WTC11 (cell line): ENCODE data around the gene UBALD1. TPM values are rescaled to one million over a fixed set of nuclear protein-coding genes. Genes with fewer than 3 reads are reported as not detected.

Experiments
- ATAC-seq: fragments of 200-7000 bp; cut with Tn5 transposase; 2 replicates; pipeline ENCODE4 v1.10.0; 2021; ENCODE audit warnings: mild to moderate bottlenecking, moderate library complexity
- CTCF ChIA-PET: fragments of 300-600 bp; sonication (Branson Sonifier 250); formaldehyde crosslinking; loops from one replicate; lab custom pipeline; 2021; ENCODE audit warnings: antibody characterized with exemption; lab: Charles Lee
- POLR2A ChIA-PET: fragments of 350-600 bp; sonication (Branson Sonifier 250); formaldehyde crosslinking; loops from one replicate; lab custom pipeline; 2021; ENCODE audit warnings: antibody characterized with exemption; lab: Charles Lee
- DNase-seq: peaks from one replicate; pipeline ENCODE4 v3.0.0; 2021; ENCODE audit warnings: low spot score
- H3K27ac Mint-ChIP-seq: 2 replicates; pipeline ENCODE4 v1.8.0; 2021; ENCODE audit warnings: mixed read lengths
- H3K27me3 Mint-ChIP-seq: 2 replicates; pipeline ENCODE4 v1.8.0; 2021; ENCODE audit warnings: low read depth, mild to moderate bottlenecking, moderate library complexity, mixed read lengths
- H3K36me3 Mint-ChIP-seq: 2 replicates; pipeline ENCODE4 v1.8.0; 2021; ENCODE audit warnings: mixed read lengths
- H3K4me1 Mint-ChIP-seq: 2 replicates; pipeline ENCODE4 v1.8.0; 2022; ENCODE audit warnings: mixed read lengths
- H3K4me3 Mint-ChIP-seq: 2 replicates; pipeline ENCODE4 v1.8.0; 2021; ENCODE audit warnings: mild to moderate bottlenecking, moderate library complexity, mixed read lengths
- H3K9me3 Mint-ChIP-seq: 2 replicates; pipeline ENCODE4 v1.8.0; 2021; ENCODE audit warnings: mixed read lengths
- CBFB ChIP-seq: sonication (generic); formaldehyde crosslinking; IDR thresholded peaks from 2 replicates; pipeline ENCODE4 v1.8.1; 2022; ENCODE audit warnings: mild to moderate bottlenecking, low read depth, missing genetic modification reagents
- CREB1 ChIP-seq: sonication (generic); formaldehyde crosslinking; IDR thresholded peaks from 2 replicates; pipeline ENCODE4 v1.8.0; 2023; ENCODE audit warnings: mild to moderate bottlenecking, missing genetic modification reagents
- EMX1 ChIP-seq: fragments of 250-450 bp; sonication (Bioruptor Pico); IDR thresholded peaks from 2 replicates; pipeline ENCODE4 v1.8.0; 2021; ENCODE audit warnings: mild to moderate bottlenecking
- FOXJ3 ChIP-seq: sonication (generic); formaldehyde crosslinking; IDR thresholded peaks from 2 replicates; pipeline ENCODE4 v1.9.0; 2021; ENCODE audit warnings: missing genetic modification reagents, mild to moderate bottlenecking, borderline replicate concordance
- FOXK1 ChIP-seq: sonication (generic); formaldehyde crosslinking; IDR thresholded peaks from 2 replicates; pipeline ENCODE4 v1.8.0; 2022; ENCODE audit warnings: mild to moderate bottlenecking, moderate library complexity, missing genetic modification reagents
- FOXP1 ChIP-seq: sonication (generic); formaldehyde crosslinking; IDR thresholded peaks from 2 replicates; pipeline ENCODE4 v1.8.0; 2022; ENCODE audit warnings: missing genetic modification reagents, mild to moderate bottlenecking, moderate library complexity, borderline replicate concordance
- GABPB1 ChIP-seq: sonication (generic); formaldehyde crosslinking; IDR thresholded peaks from 2 replicates; pipeline ENCODE4 v1.8.1; 2023; ENCODE audit warnings: mild to moderate bottlenecking, missing genetic modification reagents
- GRHL2 ChIP-seq: fragments of 250-450 bp; sonication (Bioruptor Pico); IDR thresholded peaks from 2 replicates; pipeline ENCODE4 v1.8.0; 2022; ENCODE audit warnings: mild to moderate bottlenecking, moderate library complexity; ENCODE audit not compliant: insufficient replicate concordance, severe bottlenecking
- GTF2I ChIP-seq: fragments of 250-450 bp; sonication (Bioruptor Pico); conservative IDR thresholded peaks from 2 replicates; pipeline ENCODE4 v1.4.0; 2021; ENCODE audit warnings: mild to moderate bottlenecking
- HMGA2 ChIP-seq: fragments of 250-450 bp; sonication (Bioruptor Pico); IDR thresholded peaks from 2 replicates; pipeline ENCODE4 v1.4.0; 2021; ENCODE audit warnings: mild to moderate bottlenecking, moderate library complexity
- IRF2 ChIP-seq: sonication (generic); formaldehyde crosslinking; IDR thresholded peaks from 2 replicates; pipeline ENCODE4 v1.8.0; 2022; ENCODE audit warnings: low read depth, missing genetic modification reagents, borderline replicate concordance
- KAT7 ChIP-seq: sonication (generic); formaldehyde crosslinking; IDR thresholded peaks from 2 replicates; pipeline ENCODE4 v1.8.1; 2023; ENCODE audit warnings: missing genetic modification reagents, mild to moderate bottlenecking, borderline replicate concordance
- MYBL2 ChIP-seq: sonication (generic); formaldehyde crosslinking; IDR thresholded peaks from 2 replicates; pipeline ENCODE4 v1.8.1; 2023; ENCODE audit warnings: mild to moderate bottlenecking, moderate library complexity, missing genetic modification reagents
- NR3C1 ChIP-seq: sonication (generic); formaldehyde crosslinking; conservative IDR thresholded peaks from 2 replicates; pipeline ENCODE4 v1.8.1; 2023; ENCODE audit warnings: low read depth, mild to moderate bottlenecking, missing genetic modification reagents
- RORB ChIP-seq: fragments of 250-450 bp; sonication (Bioruptor Pico); IDR thresholded peaks from 2 replicates; pipeline ENCODE4 v1.9.0; 2021; ENCODE audit warnings: mild to moderate bottlenecking
- SMAD3 ChIP-seq: sonication (generic); formaldehyde crosslinking; IDR thresholded peaks from 2 replicates; pipeline ENCODE4 v1.8.0; 2022; ENCODE audit warnings: missing genetic modification reagents, mild to moderate bottlenecking, borderline replicate concordance
- SOX15 ChIP-seq: fragments of 250-450 bp; sonication (Bioruptor Pico); IDR thresholded peaks from 2 replicates; pipeline ENCODE4 v1.9.0; 2021; ENCODE audit warnings: mild to moderate bottlenecking
- SP1 ChIP-seq: sonication (generic); formaldehyde crosslinking; conservative IDR thresholded peaks from 2 replicates; pipeline ENCODE4 v1.8.1; 2022; ENCODE audit warnings: missing genetic modification reagents
- TEAD4 ChIP-seq: sonication (generic); formaldehyde crosslinking; IDR thresholded peaks from 2 replicates; pipeline ENCODE4 v1.8.0; 2022; ENCODE audit warnings: mild to moderate bottlenecking, missing genetic modification reagents
- USF2 ChIP-seq: sonication (generic); formaldehyde crosslinking; IDR thresholded peaks from 2 replicates; pipeline ENCODE4 v1.8.1; 2023; ENCODE audit warnings: mild to moderate bottlenecking, missing genetic modification reagents, moderate library complexity
- ZBTB21 ChIP-seq: sonication (generic); formaldehyde crosslinking; IDR thresholded peaks from 2 replicates; pipeline ENCODE4 v1.8.1; 2023; ENCODE audit warnings: mild to moderate bottlenecking, missing genetic modification reagents, borderline replicate concordance
- ZNF121 ChIP-seq: sonication (generic); formaldehyde crosslinking; IDR thresholded peaks from 2 replicates; pipeline ENCODE4 v1.8.0; 2023; ENCODE audit warnings: missing genetic modification reagents
- ZNF232 ChIP-seq: sonication (generic); formaldehyde crosslinking; IDR thresholded peaks from 2 replicates; pipeline ENCODE4 v1.8.0; 2022; ENCODE audit warnings: mild to moderate bottlenecking, missing genetic modification reagents
- ZNF281 ChIP-seq: sonication (generic); formaldehyde crosslinking; IDR thresholded peaks from 2 replicates; pipeline ENCODE4 v1.8.0; 2023; ENCODE audit warnings: mild to moderate bottlenecking, missing genetic modification reagents
- ZNF317 ChIP-seq: sonication (generic); formaldehyde crosslinking; IDR thresholded peaks from 2 replicates; pipeline ENCODE4 v1.8.1; 2023; ENCODE audit warnings: low read depth, mild to moderate bottlenecking, moderate library complexity, missing genetic modification reagents, borderline replicate concordance
- ZNF425 ChIP-seq: fragments of 250-450 bp; sonication (Bioruptor Pico); conservative IDR thresholded peaks from 2 replicates; pipeline ENCODE4 v1.9.0; 2021; ENCODE audit warnings: mild to moderate bottlenecking
- ZNF671 ChIP-seq: fragments of 250-450 bp; sonication (Bioruptor Pico); IDR thresholded peaks from 2 replicates; pipeline ENCODE4 v1.8.0; 2021; ENCODE audit warnings: mild to moderate bottlenecking
- total RNA-seq: library from RNA; stranded (reverse); gene quantifications from 3 replicates; pipeline ENCODE4 v1.2.3, GENCODE V29; 2021
- TF ChIP-seq, protein P1 (sequence below): sonication (generic); formaldehyde crosslinking; IDR thresholded peaks from 2 replicates; pipeline ENCODE4 v1.8.0; 2022; ENCODE audit warnings: mild to moderate bottlenecking, missing genetic modification reagents
- TF ChIP-seq, protein P2 (sequence below): fragments of 250-450 bp; sonication (Bioruptor Pico); IDR thresholded peaks from 2 replicates; pipeline ENCODE4 v1.9.0; 2021; ENCODE audit warnings: mild to moderate bottlenecking

The UBALD1 gene
- total RNA-seq, 1 experiment from 2014 or later, result 56.8 TPM

DNA sequence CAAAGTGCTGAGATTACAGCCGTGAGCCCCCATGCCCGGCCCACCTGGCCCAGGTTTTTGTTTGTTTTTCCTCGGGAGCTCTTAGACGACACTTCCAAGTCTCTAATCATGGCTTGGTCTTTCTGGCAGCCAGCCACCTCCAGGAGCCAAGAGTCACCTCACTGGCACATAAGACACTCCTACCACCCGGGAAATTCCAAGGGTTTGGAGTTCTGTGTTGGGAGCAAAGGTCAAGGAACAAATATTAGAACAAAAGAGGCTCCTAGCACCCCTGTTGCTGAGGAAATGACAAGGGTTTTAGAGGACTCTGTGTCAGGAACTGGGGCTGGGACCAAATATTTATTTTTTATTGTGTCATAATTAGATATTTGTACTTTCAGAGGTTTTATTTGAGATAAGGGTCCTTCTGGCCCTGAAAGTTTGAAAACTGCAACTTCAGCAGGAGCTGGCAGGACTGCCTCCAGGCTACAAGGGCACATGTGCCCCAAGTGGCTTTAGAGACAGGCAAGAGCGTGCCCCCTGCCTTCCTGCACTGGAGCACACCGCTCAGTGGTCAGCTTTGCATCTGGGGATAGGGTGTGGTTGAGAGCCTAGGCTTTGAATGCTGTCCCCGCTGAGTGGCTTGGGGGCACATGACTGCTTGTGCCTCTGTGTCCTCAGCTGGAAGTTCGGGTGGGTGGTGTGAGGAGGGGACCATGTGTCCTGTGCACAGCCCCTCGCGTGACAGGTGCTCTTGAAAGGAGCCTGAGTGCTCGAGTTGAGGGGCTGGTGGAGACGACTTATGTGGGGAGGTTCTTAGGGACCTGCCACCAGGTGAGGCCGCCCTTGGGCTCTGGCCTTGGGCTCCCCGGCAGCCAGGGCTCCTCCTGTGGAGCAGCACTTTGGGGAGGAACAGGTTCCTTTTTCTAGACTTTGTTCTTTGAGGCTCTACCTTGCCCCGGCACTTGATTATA, 39.6 kb upstream of the UBALD1 start (continued):
- TF ChIP-seq FOXK1, result no peak
- no peak for TF ChIP-seq EMX1 (CRISPR knock-in tag)
- TF ChIP-seq, all 79 proteins: peak for 0

GRCh38 chr16:4652561-4652960, 37.9 kb upstream of the UBALD1 start:
- no peaks in the 10 kb centered on the region for H3K4me1 Mint-ChIP-seq
- no peaks in the 10 kb centered on the region; the same call in 1 of the 2 replicates for H3K27me3 Mint-ChIP-seq
- H3K4me3 Mint-ChIP-seq, result no peak overlapping the region
- no peak for ATAC-seq
- H3K36me3 Mint-ChIP-seq, result peaks cover 21% of the 10 kb centered on the region
- POLR2A ChIA-PET, result no interaction called here
- CTCF ChIA-PET, result interaction anchor here (1.2 kb wide), 1 partner anchor 11 kb away, joined by 3 read pairs; no protein-coding TSS in a partner anchor
- no peak overlapping the region for H3K27ac Mint-ChIP-seq
- TF ChIP-seq ZNF425 (CRISPR knock-in tag), result no peak
- no peak for TF ChIP-seq SOX15 (CRISPR knock-in tag)
- no peak for TF ChIP-seq IRF2 (CRISPR knock-in tag)
- no peak for TF ChIP-seq RORB (CRISPR knock-in tag)
- no peak for TF ChIP-seq USF2
- no peak for TF ChIP-seq ZNF232
- no peak for TF ChIP-seq CREB1 (CRISPR knock-in tag)
- no peak for TF ChIP-seq MYBL2 (CRISPR knock-in tag)
- no peak for TF ChIP-seq ZBTB21 (CRISPR knock-in tag)
- no peak for TF ChIP-seq GRHL2 (CRISPR knock-in tag)
- no peak for TF ChIP-seq SMAD3 (CRISPR knock-in tag)
- no peak for TF ChIP-seq GTF2I
- no peak for TF ChIP-seq FOXP1 (CRISPR knock-in tag)
- TF ChIP-seq, protein P1, sequence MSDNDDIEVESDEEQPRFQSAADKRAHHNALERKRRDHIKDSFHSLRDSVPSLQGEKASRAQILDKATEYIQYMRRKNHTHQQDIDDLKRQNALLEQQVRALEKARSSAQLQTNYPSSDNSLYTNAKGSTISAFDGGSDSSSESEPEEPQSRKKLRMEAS (CRISPR knock-in tag), result no peak
- no peak for TF ChIP-seq ZNF281 (CRISPR knock-in tag)
- no peaks in the 10 kb centered on the region for H3K9me3 Mint-ChIP-seq
- DNase-seq, result no peak

DNA sequence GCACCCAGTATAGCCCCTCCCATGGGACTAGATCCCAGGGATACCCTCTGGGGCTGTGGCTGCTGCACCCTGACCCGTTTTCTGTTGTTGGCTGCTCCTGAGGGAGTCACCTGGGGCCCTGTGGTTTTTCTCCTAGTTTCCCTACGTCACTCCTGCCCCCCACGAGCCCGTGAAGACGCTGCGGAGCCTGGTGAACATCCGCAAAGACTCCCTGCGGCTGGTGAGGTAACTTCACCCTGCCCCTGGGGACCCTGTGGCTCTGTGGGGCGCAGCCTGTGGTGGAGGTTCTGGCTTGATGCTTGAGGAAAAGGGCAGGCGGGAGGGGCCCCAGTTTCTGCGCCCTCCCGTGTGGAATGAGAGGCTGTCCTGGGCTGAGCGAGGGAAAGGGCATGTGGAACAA, 37.1 kb upstream of the UBALD1 start:
- ChIA-PET POLR2A (no interaction called here), CTCF (interaction anchor here (1.9 to 2.8 kb wide), 3 partner anchors 43 to 134 kb away, joined by 10 to 15 read pairs (median 14); partner anchors contain the start of genes ANKS3, DNAAF8 and NUDT16L1)
- Mint-ChIP-seq H3K36me3 (peaks cover 21% of the 10 kb centered on the region), H3K27me3 (no peaks in the 10 kb centered on the region; the same call in 1 of the 2 replicates), H3K27ac (no peak overlapping the region), H3K9me3 (no peaks in the 10 kb centered on the region), H3K4me1 (no peaks in the 10 kb centered on the region), H3K4me3 (no peak overlapping the region)
- ATAC-seq, result no peak
- DNase-seq, result no peak
- TF ChIP-seq FOXK1, result no peak
- TF ChIP-seq SP1, result no peak
- TF ChIP-seq TEAD4 (CRISPR knock-in tag), result no peak
- no peak for TF ChIP-seq KAT7 (CRISPR knock-in tag)
- TF ChIP-seq NR3C1 (CRISPR knock-in tag), result no peak
- no peak for TF ChIP-seq GABPB1 (CRISPR knock-in tag)
- TF ChIP-seq CBFB (CRISPR knock-in tag), result no peak
- TF ChIP-seq ZNF121 (CRISPR knock-in tag), result no peak
- TF ChIP-seq, protein P2, sequence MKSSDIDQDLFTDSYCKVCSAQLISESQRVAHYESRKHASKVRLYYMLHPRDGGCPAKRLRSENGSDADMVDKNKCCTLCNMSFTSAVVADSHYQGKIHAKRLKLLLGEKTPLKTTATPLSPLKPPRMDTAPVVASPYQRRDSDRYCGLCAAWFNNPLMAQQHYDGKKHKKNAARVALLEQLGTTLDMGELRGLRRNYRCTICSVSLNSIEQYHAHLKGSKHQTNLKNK (CRISPR knock-in tag), result no peak
- TF ChIP-seq FOXP1 (CRISPR knock-in tag), result no peak
- no peak for TF ChIP-seq ZNF317 (CRISPR knock-in tag)
- no peak for TF ChIP-seq HMGA2
- no peak for TF ChIP-seq FOXJ3 (CRISPR knock-in tag)
- TF ChIP-seq ZNF671 (CRISPR knock-in tag), result no peak
